Ishikawa (cell line): ENCODE measurements around the gene SLC24A3.

Experiments used
- CEBPB ChIP-seq: IDR thresholded peaks from 2 replicates; pipeline ENCODE4 v1.6.1; 2012
- CREB1 ChIP-seq: IDR thresholded peaks from 2 replicates; pipeline ENCODE4 v1.6.1; 2012; ENCODE audit warnings: low read depth
- EP300 ChIP-seq: IDR thresholded peaks from 2 replicates; pipeline ENCODE4 v1.6.1; 2012; ENCODE audit warnings: borderline replicate concordance
- FOXM1 ChIP-seq: IDR thresholded peaks from 2 replicates; pipeline ENCODE4 v1.6.1; 2012; ENCODE audit warnings: low read depth, borderline replicate concordance
- MAX ChIP-seq: IDR thresholded peaks from 2 replicates; pipeline ENCODE4 v1.6.1; 2012
- RAD21 ChIP-seq: IDR thresholded peaks from 2 replicates; pipeline ENCODE4 v1.6.1; 2012; ENCODE audit warnings: low read depth
- TAF1 ChIP-seq: IDR thresholded peaks from 2 replicates; pipeline ENCODE4 v1.6.1; 2012; ENCODE audit warnings: low read depth, mild to moderate bottlenecking
- USF1 ChIP-seq: IDR thresholded peaks from 2 replicates; pipeline ENCODE4 v1.6.1; 2012
- ZBTB7A ChIP-seq: IDR thresholded peaks from 2 replicates; pipeline ENCODE4 v1.6.1; 2012; ENCODE audit warnings: low read depth

GRCh38 chr20:19749618-19750071 lies 537.2 kb downstream of the SLC24A3 start:
- no peak for TF ChIP-seq MAX
- TF ChIP-seq TAF1 = no peak
- TF ChIP-seq CREB1 = no peak
- no peak for TF ChIP-seq EP300
- no peak for TF ChIP-seq CEBPB
- TF ChIP-seq RAD21 = no peak
- no peak for TF ChIP-seq FOXM1
- TF ChIP-seq ZBTB7A = no peak
- TF ChIP-seq USF1 = no peak
